ENCODE data around the gene CASK. TPM values are rescaled to one million over a fixed set of nuclear protein-coding genes. Genes with fewer than 3 reads are reported as not detected.
"Not testable (repeated sequence)": the region's sequence is repeated elsewhere in the genome, so short reads cannot be mapped to it uniquely, and the experiment has no call there.

The CASK gene
- total and polyA plus RNA-seq, 2 of the 13 experiments (the other 11 are each of a cell fraction or from before 2014, with no cell fraction given): 14.5 to 16.0 TPM

DNA sequence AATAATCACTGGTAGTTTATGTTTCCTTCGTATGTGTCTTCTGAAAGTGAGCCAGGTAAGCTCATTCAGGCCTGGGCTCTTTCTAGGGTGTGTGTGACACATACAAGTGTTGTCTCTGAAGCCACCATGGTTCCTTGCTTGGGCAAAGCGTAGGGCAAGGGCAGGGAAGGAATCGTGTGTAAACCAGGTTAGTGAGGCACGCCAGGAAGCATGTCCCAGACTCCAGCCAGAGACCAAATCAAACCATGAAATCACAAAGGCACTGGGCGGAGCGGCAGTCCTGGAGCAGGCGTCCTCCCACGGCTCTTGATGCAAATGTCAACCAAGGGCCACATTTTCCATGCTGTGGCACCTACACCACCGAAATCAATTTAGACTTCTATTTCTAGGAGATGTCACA is 409.2 kb downstream of the CASK start:
- no peak overlapping the region for H3K4me2 ChIP-seq (ENCODE audit: low read depth, low read length)
- H3K4me3 ChIP-seq (replicated peaks in 1 of 3; ENCODE audit: insufficient read depth in 1 of 3, low read depth in 2 of 3, low read length in 3 of 3): no peak overlapping the region
- H3K4me1 ChIP-seq (ENCODE audit: insufficient read depth, low read length): no peaks in the 10 kb centered on the region
- in situ Hi-C loops (cut with HindIII; ENCODE audit: extremely low pct_ligation_motif_present, low pct_unique_long_range_greater_than_20kb): no loop called here
- H3K79me2 ChIP-seq (ENCODE audit: insufficient read depth, low read length): no peaks in the 10 kb centered on the region
- WGBS (ENCODE audit: low lambda C conversion rate): 87% methylated on average over 6 of the region's 9 CpGs
- no peaks in the 10 kb centered on the region for H4K20me1 ChIP-seq (ENCODE audit: insufficient read depth, low read length)
- H3K9ac ChIP-seq (ENCODE audit: insufficient read depth, low read depth, low read length): no peak overlapping the region
- CTCF ChIA-PET (ENCODE audit: low intra/inter-chr PET ratio, low total read pairs): no interaction called here
- no TSS peak for BruUV-seq (replicated peaks)
- no peaks in the 10 kb centered on the region for H3K9me3 ChIP-seq (ENCODE audit: low read length)
- no peaks in the 10 kb centered on the region for H3K27me3 ChIP-seq (ENCODE audit: control insufficient read depth in 1 of 2, insufficient read depth in 2 of 2, low read length in 2 of 2)
- H2AFZ ChIP-seq (ENCODE audit: low read length): no peak overlapping the region
- POLR2A ChIA-PET: no interaction called here
- intact Hi-C loops (cut with micrococcal nuclease; ENCODE audit: unreplicated experiment): no loop called here
- ATAC-seq: no peak
- H3K36me3 ChIP-seq (replicated peaks in 1 of 2; ENCODE audit: control insufficient read depth in 1 of 2, insufficient read depth in 2 of 2, low read length in 2 of 2): no peaks in the 10 kb centered on the region
- H3K27ac ChIP-seq (ENCODE audit: extremely low read length, insufficient read depth, low read length): no peak overlapping the region
- TF ChIP-seq ZSCAN29 (CRISPR knock-in tag; conservative IDR thresholded peaks at IDR 0.05): no peak
- no peak for DNase-seq (ENCODE audit: low spot score)
- FAIRE-seq: no peak

DNA sequence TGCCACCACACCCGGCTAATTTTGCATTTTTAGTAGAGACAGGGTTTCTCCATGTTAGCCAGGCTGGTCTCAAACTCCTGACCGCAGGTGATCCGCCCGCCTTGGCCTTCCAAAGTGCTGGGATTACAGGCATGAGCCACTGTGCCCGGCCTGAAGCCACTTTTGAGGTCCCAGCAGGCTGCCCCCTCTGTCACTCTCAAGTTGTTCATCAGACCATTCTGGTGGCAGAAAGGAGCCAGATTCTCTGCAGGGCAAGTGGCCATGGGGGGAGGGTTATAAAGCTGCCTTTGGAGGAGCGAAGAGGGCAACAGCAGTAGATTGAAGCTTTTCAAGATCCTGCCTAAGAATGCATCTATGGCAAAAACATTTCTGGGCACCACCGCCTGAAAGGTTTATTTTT is 410.5 kb downstream of the CASK start:
- intact Hi-C loops (cut with micrococcal nuclease; ENCODE audit: unreplicated experiment); H3K27me3 ChIP-seq (ENCODE audit: control insufficient read depth in 1 of 2, insufficient read depth in 2 of 2, low read length in 2 of 2); H3K79me2 ChIP-seq (ENCODE audit: insufficient read depth, low read length); H3K9me3 ChIP-seq (ENCODE audit: low read length); H2AFZ ChIP-seq (ENCODE audit: low read length); CTCF ChIA-PET (ENCODE audit: low intra/inter-chr PET ratio, low total read pairs); DNase-seq (ENCODE audit: low spot score); H3K4me2 ChIP-seq (ENCODE audit: low read depth, low read length); H4K20me1 ChIP-seq (ENCODE audit: insufficient read depth, low read length); in situ Hi-C loops (cut with HindIII; ENCODE audit: extremely low pct_ligation_motif_present, low pct_unique_long_range_greater_than_20kb); POLR2A ChIA-PET; H3K9ac ChIP-seq (ENCODE audit: insufficient read depth, low read depth, low read length); FAIRE-seq; ATAC-seq; H3K36me3 ChIP-seq (replicated peaks in 1 of 2; ENCODE audit: control insufficient read depth in 1 of 2, insufficient read depth in 2 of 2, low read length in 2 of 2); H3K4me3 ChIP-seq (replicated peaks in 1 of 3; ENCODE audit: insufficient read depth in 1 of 3, low read depth in 2 of 3, low read length in 3 of 3); H3K4me1 ChIP-seq (ENCODE audit: insufficient read depth, low read length); H3K27ac ChIP-seq (ENCODE audit: extremely low read length, insufficient read depth, low read length); BruUV-seq (replicated peaks): not testable (repeated sequence)
- WGBS (ENCODE audit: low lambda C conversion rate): 100% methylated on average over 2 of the region's 7 CpGs

GRCh38 chrX:41512394-41512793 is 411.0 kb downstream of the CASK start:
- Histone ChIP-seq H3K27ac (ENCODE audit: extremely low read length, insufficient read depth, low read length) (no peak overlapping the region), H3K4me1 (ENCODE audit: insufficient read depth, low read length) (no peaks in the 10 kb centered on the region), H3K9ac (ENCODE audit: insufficient read depth, low read depth, low read length) (no peak overlapping the region), H2AFZ (ENCODE audit: low read length) (no peak overlapping the region), H3K79me2 (ENCODE audit: insufficient read depth, low read length) (no peaks in the 10 kb centered on the region), H3K4me3 (replicated peaks in 1 of 3; ENCODE audit: insufficient read depth in 1 of 3, low read depth in 2 of 3, low read length in 3 of 3) (no peak overlapping the region), H3K9me3 (ENCODE audit: low read length) (no peaks in the 10 kb centered on the region), H3K36me3 (replicated peaks in 1 of 2; ENCODE audit: control insufficient read depth in 1 of 2, insufficient read depth in 2 of 2, low read length in 2 of 2) (no peaks in the 10 kb centered on the region), H3K27me3 (ENCODE audit: control insufficient read depth in 1 of 2, insufficient read depth in 2 of 2, low read length in 2 of 2) (no peaks in the 10 kb centered on the region), H4K20me1 (ENCODE audit: insufficient read depth, low read length) (no peaks in the 10 kb centered on the region), H3K4me2 (ENCODE audit: low read depth, low read length) (no peak overlapping the region)
- BruUV-seq (replicated peaks): no TSS peak
- intact Hi-C loops (cut with micrococcal nuclease; ENCODE audit: unreplicated experiment) (no loop called here), in situ Hi-C loops (cut with HindIII; ENCODE audit: extremely low pct_ligation_motif_present, low pct_unique_long_range_greater_than_20kb) (no loop called here)
- DNase-seq (ENCODE audit: low spot score) (no peak), FAIRE-seq (no peak), ATAC-seq (no peak)
- POLR2A ChIA-PET: no interaction called here
- CTCF ChIA-PET (ENCODE audit: low intra/inter-chr PET ratio, low total read pairs): no interaction called here
- 92% methylated on average over 2 of the region's 4 CpGs for WGBS (ENCODE audit: low lambda C conversion rate)
- no peak for TF ChIP-seq LCORL (IDR thresholded peaks at IDR 0.05)
- TF ChIP-seq LCORL (CRISPR knock-in tag; IDR thresholded peaks at IDR 0.05): no peak
- no peak for TF ChIP-seq ZC3H4 (CRISPR knock-in tag; IDR thresholded peaks at IDR 0.05; ENCODE audit: borderline replicate concordance)
- no peak for TF ChIP-seq NFE2L2 (IDR thresholded peaks at IDR 0.05; ENCODE audit: low read length)
- no peak for TF ChIP-seq ZHX2 (IDR thresholded peaks at IDR 0.05; ENCODE audit: low read depth)
- no peak for TF ChIP-seq ZHX2 (CRISPR knock-in tag; IDR thresholded peaks at IDR 0.05; ENCODE audit: borderline replicate concordance)

All from HepG2 (cell line).